HepG2 (cell line): ENCODE data around the gene LMF2. TPM values are rescaled to one million over a fixed set of nuclear protein-coding genes. Genes with fewer than 3 reads are reported as not detected.
A peak's percentile ranks its signal among the peaks of the same experiment; 100 is the strongest.

Source experiments
- ATAC-seq: fragments of 200-7000 bp; cut with Tn5 transposase; 3 replicates; pipeline ENCODE4 v1.9.1; 2020; ENCODE audit warnings: mild to moderate bottlenecking, moderate library complexity
- BruUV-seq: library from RNA; stranded (reverse); fragments of 400-500 nt; replicated peaks from 2 replicates; lab custom pipeline; 2021; lab: Mats Ljungman, UMichigan
- CTCF ChIA-PET: fragments of 300-600 bp; formaldehyde crosslinking; extraction: SDS; loops from one replicate; lab custom pipeline; 2021; ENCODE audit warnings: low total read pairs, inconsistent platforms, low intra/inter-chr PET ratio; lab: Yijun Ruan, JAX
- POLR2A ChIA-PET: fragments of 350-600 bp; sonication (Branson Sonifier 250); formaldehyde crosslinking; loops from one replicate; lab custom pipeline; 2020; ENCODE audit warnings: antibody characterized with exemption, inconsistent platforms; lab: Yijun Ruan, JAX
- DNase-seq: peaks from one replicate; pipeline ENCODE4 v3.0.0-alpha.2; 2015; ENCODE audit warnings: low spot score
- FAIRE-seq: peaks from 3 replicates; lab custom pipeline; 2011; peaks lifted over from hg19 to GRCh38; lab: Jason Lieb, UNC
- H2AFZ ChIP-seq: one replicate; pipeline ENCODE4 v1.6.1; 2011; ENCODE audit warnings: low read length, inconsistent platforms
- H3K27ac ChIP-seq: fragments of 300-600 bp; 3 replicates; pipeline ENCODE4 v1.8.0; 2011; ENCODE audit warnings: mixed run types, mild to moderate bottlenecking, mixed read lengths, low read length, inconsistent platforms; ENCODE audit not compliant: insufficient read depth; ENCODE audit errors: extremely low read length
- H3K27me3 ChIP-seq, 2 experiments: fragments of 200-600 bp in 1 of 2; 2 replicates in 1 of 2; 3 replicates in 1 of 2; pipeline versions ENCODE4 v1.6.0 to v1.8.0; 2011; ENCODE audit warnings: low read length in 2 of 2, mild to moderate bottlenecking in 2 of 2, moderate library complexity in 2 of 2, inconsistent platforms in 1 of 2; ENCODE audit not compliant: insufficient read depth in 2 of 2, control insufficient read depth in 1 of 2
- H3K36me3 ChIP-seq, 2 experiments: fragments of 200-600 bp in 1 of 2; replicated peaks in 1 of 2; 2 replicates in 1 of 2; 3 replicates in 1 of 2; pipeline versions ENCODE4 v1.5.1 to v1.8.0; 2011; ENCODE audit warnings: low read length in 2 of 2, inconsistent platforms in 1 of 2; ENCODE audit not compliant: insufficient read depth in 2 of 2, control insufficient read depth in 1 of 2
- H3K4me1 ChIP-seq: 2 replicates; pipeline ENCODE4 v1.5.1; 2012; ENCODE audit warnings: low read length, inconsistent platforms; ENCODE audit not compliant: insufficient read depth
- H3K4me2 ChIP-seq: 2 replicates; pipeline ENCODE4 v1.6.0; 2011; ENCODE audit warnings: low read depth, low read length, inconsistent platforms
- H3K4me3 ChIP-seq, 3 experiments: fragments of 200-600 bp in 1 of 3; sonication (generic), shearing (Covaris generic) in 1 of 3; replicated peaks in 1 of 3; 2 replicates each; pipeline ENCODE4 v1.5.1; 2011 to 2016; ENCODE audit warnings: low read length in 3 of 3, inconsistent platforms in 2 of 3, low read depth in 2 of 3, mild to moderate bottlenecking in 2 of 3, control low read depth in 1 of 3, mixed read lengths in 1 of 3; ENCODE audit not compliant: insufficient read depth in 1 of 3
- H3K79me2 ChIP-seq: one replicate; pipeline ENCODE4 v1.6.1; 2011; ENCODE audit warnings: low read length, inconsistent platforms; ENCODE audit not compliant: insufficient read depth
- H3K9ac ChIP-seq: 2 replicates; pipeline ENCODE4 v1.6.0; 2011; ENCODE audit warnings: mild to moderate bottlenecking, low read depth, low read length, inconsistent platforms; ENCODE audit not compliant: insufficient read depth
- H3K9me3 ChIP-seq: 2 replicates; pipeline ENCODE4 v1.5.1; 2012; ENCODE audit warnings: mild to moderate bottlenecking, low read length
- H4K20me1 ChIP-seq: 2 replicates; pipeline ENCODE4 v1.6.0; 2011; ENCODE audit warnings: inconsistent platforms, mild to moderate bottlenecking, low read length, moderate library complexity; ENCODE audit not compliant: insufficient read depth
- MAX ChIP-seq: IDR thresholded peaks from 2 replicates; pipeline ENCODE4 v1.6.1; 2012; ENCODE audit warnings: inconsistent platforms
- NR2C2 ChIP-seq: sonication (generic); formaldehyde crosslinking; IDR thresholded peaks from 2 replicates; pipeline ENCODE4 v1.4.0; 2020; ENCODE audit warnings: missing genetic modification reagents, mild to moderate bottlenecking, moderate library complexity, borderline replicate concordance
- SMAD3 ChIP-seq: sonication (generic); formaldehyde crosslinking; IDR thresholded peaks from 2 replicates; pipeline ENCODE4 v1.4.0; 2020; ENCODE audit warnings: missing genetic modification reagents
- SMC3 ChIP-seq: IDR thresholded peaks from 2 replicates; pipeline ENCODE4 v1.6.1; 2011; ENCODE audit warnings: low read length, improper control_type of control experiment
- ZBTB40 ChIP-seq, 2 experiments: fragments of 450-650 bp in 1 of 2; sonication (generic) in 1 of 2; formaldehyde crosslinking in 1 of 2; IDR thresholded peaks; 2 replicates each; pipeline versions ENCODE4 v1.6.1 to v1.8.0; 2016 to 2022; ENCODE audit warnings: antibody characterized with exemption in 1 of 2, mild to moderate bottlenecking in 1 of 2, missing genetic modification reagents in 1 of 2
- ZBTB7B ChIP-seq: sonication (generic); formaldehyde crosslinking; IDR thresholded peaks from 2 replicates; pipeline ENCODE4 v1.4.0; 2020; ENCODE audit warnings: missing genetic modification reagents
- ZNF230 ChIP-seq: sonication (generic); formaldehyde crosslinking; IDR thresholded peaks from 2 replicates; pipeline ENCODE4 v1.4.0; 2020; ENCODE audit warnings: mild to moderate bottlenecking, missing genetic modification reagents
- ZNF331 ChIP-seq: sonication (generic); formaldehyde crosslinking; IDR thresholded peaks from 2 replicates; pipeline ENCODE4 v1.4.0; 2020; ENCODE audit warnings: missing genetic modification reagents
- ZNF576 ChIP-seq: sonication (generic); formaldehyde crosslinking; IDR thresholded peaks from 2 replicates; pipeline ENCODE4 v1.4.0; 2020; ENCODE audit warnings: mild to moderate bottlenecking, missing genetic modification reagents
- ZNF687 ChIP-seq: sonication (generic); formaldehyde crosslinking; IDR thresholded peaks from 2 replicates; pipeline ENCODE4 v1.5.1; 2020; ENCODE audit warnings: mild to moderate bottlenecking, missing genetic modification reagents, moderate library complexity
- WGBS: methylation state at CpG from one replicate; pipeline ENCODE4 v1.1.6; 2017; ENCODE audit warnings: low lambda C conversion rate; 5-methylcytosine and 5-hydroxymethylcytosine counted together
- in situ Hi-C: cut with HindIII; loops from 2 replicates; pipeline ENCODE4 v1.10.0; 2017; ENCODE audit warnings: low pct_unique_long_range_greater_than_20kb; ENCODE audit not compliant: extremely low pct_ligation_motif_present
- intact Hi-C: fragments of 100-400 bp; cut with micrococcal nuclease; formaldehyde crosslinking; loops from one replicate; pipeline ENCODE4 v1.10.0; 2022; ENCODE audit not compliant: unreplicated experiment
- polyA plus RNA-seq, 8 experiments: library from polyadenylated mRNA; depleted of rRNA in 3 of 8; stranded (reverse) in 7 of 8; unstranded in 1 of 8; fragments of >200 nt; fragmentation: Illumina TruSeq in 4 of 8; extraction: Trizol in 4 of 8; gene quantifications; 2 replicates each; pipeline versions ENCODE4 v1.2.1 to v1.2.3, GENCODE V29; 2011 to 2016; ENCODE audit warnings: low read depth in 4 of 8, missing spikeins in 1 of 8, mixed read lengths in 1 of 8; ENCODE audit not compliant: insufficient read depth in 1 of 8
- total RNA-seq, 5 experiments: library from RNA; depleted of rRNA; stranded (reverse); fragments of >200 nt; fragmentation: Illumina TruSeq; extraction: Trizol; gene quantifications; 2 replicates each; pipeline ENCODE4 v1.2.3, GENCODE V29; 2016; ENCODE audit warnings: low read depth in 1 of 5

The LMF2 gene
- total and polyA plus RNA-seq, 2 of the 13 experiments (the other 11 are each of a cell fraction or from before 2014, with no cell fraction given), result 23.3 to 30.6 TPM

- H3K27ac ChIP-seq, result no peak overlapping the region
- no peaks in the 10 kb centered on the region for H3K27me3 ChIP-seq
- POLR2A ChIA-PET, result no interaction called here
- no peak overlapping the region for H2AFZ ChIP-seq
- ATAC-seq (no peak), DNase-seq (no peak), FAIRE-seq (no peak)
- CTCF ChIA-PET, result no interaction called here
- in situ Hi-C loops (no loop called here), intact Hi-C loops (no loop called here)
- H3K79me2 ChIP-seq, result no peaks in the 10 kb centered on the region
- no peaks in the 10 kb centered on the region for H3K36me3 ChIP-seq
- no peak overlapping the region for H3K9ac ChIP-seq
- no TSS peak for BruUV-seq
- WGBS, result 60% methylated on average over 22 of the region's 27 CpGs
- no peaks in the 10 kb centered on the region for H4K20me1 ChIP-seq
- no peaks in the 10 kb centered on the region for H3K9me3 ChIP-seq
- no peak overlapping the region for H3K4me3 ChIP-seq
- H3K4me1 ChIP-seq, result peaks cover 24% of the 10 kb centered on the region
- no peak overlapping the region for H3K4me2 ChIP-seq
- TF ChIP-seq ZNF230 (CRISPR knock-in tag), result no peak
- TF ChIP-seq ZNF687, result peak; percentile 34
- no peak for TF ChIP-seq ZBTB7B (CRISPR knock-in tag)
- peak; percentile 47; the same call in 1 of the 2 replicates for TF ChIP-seq MAX
- no peak for TF ChIP-seq NR2C2 (CRISPR knock-in tag)
- TF ChIP-seq SMAD3 (CRISPR knock-in tag), result no peak
- TF ChIP-seq ZBTB40 (IDR thresholded peaks at IDR 0.05), result no peak
- TF ChIP-seq ZBTB40 (CRISPR knock-in tag; IDR thresholded peaks at IDR 0.05), result no peak
- no peak for TF ChIP-seq ZNF331 (CRISPR knock-in tag)
- TF ChIP-seq SMC3, result no peak
- TF ChIP-seq ZNF576, result no peak
Measured at GRCh38 chr22:50490531-50491308, 16.8 kb downstream of the LMF2 start.
